Stimulated activated CD8-positive, alpha-beta memory T cell treated with anti-CD3 and anti-CD28 coated beads, Interleukin-12 subunit alpha, Interleukin-12 subunit beta, amount 100 ng/mL, for 4 hours (primary cell): Measurements from ENCODE around the gene SUFU.
A peak's percentile ranks its signal among the peaks of the same experiment; 100 is the strongest.

ENCODE experiments used
- DNase-seq: peaks from one replicate; pipeline ENCODE4 v3.0.0-alpha.2; 2020; ENCODE audit warnings: low read depth

The SUFU gene

GRCh38 chr10:102597131-102597991, 93.6 kb downstream of the SUFU start:
- DNase-seq: no peak

- no peak for DNase-seq
Measured at GRCh38 chr10:102598243-102598642, 94.5 kb downstream of the SUFU start.

- DNase-seq: no peak
Measured at GRCh38 chr10:102599565-102600327, 96.0 kb downstream of the SUFU start.

GRCh38 chr10:102600816-102601215, 97.0 kb downstream of the SUFU start:
- DNase-seq: no peak

GRCh38 chr10:102601639-102602038, 97.9 kb downstream of the SUFU start:
- DNase-seq: no peak

- no peak for DNase-seq
Measured at GRCh38 chr10:102602272-102603045, 98.7 kb downstream of the SUFU start.

- DNase-seq: no peak
Measured at GRCh38 chr10:102603946-102604345, 100.2 kb downstream of the SUFU start.

- DNase-seq: no peak
Measured at GRCh38 chr10:102604439-102604841, 100.7 kb downstream of the SUFU start.

GRCh38 chr10:102605712-102606111, 101.9 kb downstream of the SUFU start:
- DNase-seq: no peak

GRCh38 chr10:102608487-102608886, 104.7 kb downstream of the SUFU start:
- no peak for DNase-seq

GRCh38 chr10:102610441-102610887, 106.7 kb downstream of the SUFU start:
- DNase-seq: no peak

- DNase-seq: no peak
Measured at GRCh38 chr10:102611514-102612087, 107.8 kb downstream of the SUFU start.

- peak; percentile 22 for DNase-seq
Measured at GRCh38 chr10:102612964-102613275, 109.1 kb downstream of the SUFU start.

- DNase-seq: no peak
Measured at GRCh38 chr10:102613286-102613685, 109.5 kb downstream of the SUFU start.

GRCh38 chr10:102613785-102614184, 110.0 kb downstream of the SUFU start:
- no peak for DNase-seq

- no peak for DNase-seq
Measured at GRCh38 chr10:102614888-102615287, 111.1 kb downstream of the SUFU start.

GRCh38 chr10:102615361-102615760, 111.6 kb downstream of the SUFU start:
- DNase-seq: no peak

GRCh38 chr10:102616066-102616770, 112.4 kb downstream of the SUFU start:
- DNase-seq: no peak

- DNase-seq: no peak
Measured at GRCh38 chr10:102617041-102617440, 113.3 kb downstream of the SUFU start.

- DNase-seq: no peak
Measured at GRCh38 chr10:102617816-102618215, 114.0 kb downstream of the SUFU start.

- DNase-seq: no peak
Measured at GRCh38 chr10:102619281-102619981, 115.7 kb downstream of the SUFU start.
